ENCODE results near the gene ZNF487.

DNA sequence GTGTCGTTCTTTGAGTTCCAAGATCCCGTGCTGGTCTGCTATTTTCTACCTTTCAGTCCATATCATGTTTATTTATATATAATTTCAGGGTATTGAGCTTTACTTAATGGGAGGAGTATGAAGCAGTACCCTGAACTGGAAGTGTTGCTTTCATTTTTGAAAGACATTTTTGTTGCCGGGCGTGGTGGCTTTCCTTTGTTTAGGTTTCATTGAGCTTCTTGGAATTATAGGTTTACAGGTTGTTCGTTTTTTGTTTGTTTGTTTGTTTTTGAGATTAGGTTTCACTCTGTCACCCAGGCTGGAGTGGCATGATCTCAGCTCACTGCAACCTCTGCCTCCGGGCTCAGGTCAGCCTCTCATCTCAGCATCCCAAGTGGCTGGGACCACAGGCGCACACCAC, 7.4 kb downstream of the ZNF487 start:
- TF ChIP-seq POLR2A (IDR thresholded peaks at IDR 0.05): no peak
- TF ChIP-seq, protein P1, sequence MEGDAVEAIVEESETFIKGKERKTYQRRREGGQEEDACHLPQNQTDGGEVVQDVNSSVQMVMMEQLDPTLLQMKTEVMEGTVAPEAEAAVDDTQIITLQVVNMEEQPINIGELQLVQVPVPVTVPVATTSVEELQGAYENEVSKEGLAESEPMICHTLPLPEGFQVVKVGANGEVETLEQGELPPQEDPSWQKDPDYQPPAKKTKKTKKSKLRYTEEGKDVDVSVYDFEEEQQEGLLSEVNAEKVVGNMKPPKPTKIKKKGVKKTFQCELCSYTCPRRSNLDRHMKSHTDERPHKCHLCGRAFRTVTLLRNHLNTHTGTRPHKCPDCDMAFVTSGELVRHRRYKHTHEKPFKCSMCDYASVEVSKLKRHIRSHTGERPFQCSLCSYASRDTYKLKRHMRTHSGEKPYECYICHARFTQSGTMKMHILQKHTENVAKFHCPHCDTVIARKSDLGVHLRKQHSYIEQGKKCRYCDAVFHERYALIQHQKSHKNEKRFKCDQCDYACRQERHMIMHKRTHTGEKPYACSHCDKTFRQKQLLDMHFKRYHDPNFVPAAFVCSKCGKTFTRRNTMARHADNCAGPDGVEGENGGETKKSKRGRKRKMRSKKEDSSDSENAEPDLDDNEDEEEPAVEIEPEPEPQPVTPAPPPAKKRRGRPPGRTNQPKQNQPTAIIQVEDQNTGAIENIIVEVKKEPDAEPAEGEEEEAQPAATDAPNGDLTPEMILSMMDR (IDR thresholded peaks at IDR 0.05): no peak

Data from lower leg skin (tissue), 3 donors.